ENCODE measurements around the gene ESF1. TPM values are rescaled to one million over a fixed set of nuclear protein-coding genes. Genes with fewer than 3 reads are reported as not detected.

The ESF1 gene
- total and polyA plus RNA-seq, 2 of the 8 experiments (the other 6 are each of a cell fraction or from before 2014, with no cell fraction given): 1.1 to 32.9 TPM

DNA sequence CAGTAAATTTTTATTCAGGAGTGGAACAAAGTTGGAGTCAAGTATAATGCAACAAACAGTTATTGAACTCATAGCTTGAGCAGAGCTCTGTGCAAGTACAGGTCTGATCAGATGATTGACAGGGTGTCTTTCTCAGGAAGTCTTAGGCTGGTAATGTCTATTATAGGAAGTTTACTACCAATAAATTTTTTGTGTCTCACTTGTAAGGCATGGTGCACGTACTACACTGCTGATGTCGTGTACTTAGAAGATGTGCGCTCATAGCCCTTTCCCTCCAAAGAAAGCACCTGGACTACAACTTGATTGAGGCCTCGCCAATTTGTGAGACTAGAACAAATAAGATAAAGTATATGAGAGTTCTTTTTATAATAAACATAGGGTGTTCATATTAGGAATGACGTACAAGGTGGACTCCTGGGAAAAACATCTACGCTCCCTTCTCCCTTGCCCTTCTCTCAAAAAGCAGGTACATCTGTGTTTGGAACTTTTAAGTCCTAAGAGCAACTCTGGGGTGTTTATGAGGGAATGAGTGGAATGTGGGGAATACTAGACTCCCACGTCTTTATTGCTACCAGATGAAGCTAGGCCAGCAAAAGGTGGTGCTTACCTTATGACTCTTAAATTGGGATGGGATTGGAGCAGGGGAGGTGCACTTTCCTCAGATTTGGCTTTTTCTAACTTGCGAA, 1.6 kb upstream of the ESF1 start (continued):
- TF ChIP-seq, protein P1, sequence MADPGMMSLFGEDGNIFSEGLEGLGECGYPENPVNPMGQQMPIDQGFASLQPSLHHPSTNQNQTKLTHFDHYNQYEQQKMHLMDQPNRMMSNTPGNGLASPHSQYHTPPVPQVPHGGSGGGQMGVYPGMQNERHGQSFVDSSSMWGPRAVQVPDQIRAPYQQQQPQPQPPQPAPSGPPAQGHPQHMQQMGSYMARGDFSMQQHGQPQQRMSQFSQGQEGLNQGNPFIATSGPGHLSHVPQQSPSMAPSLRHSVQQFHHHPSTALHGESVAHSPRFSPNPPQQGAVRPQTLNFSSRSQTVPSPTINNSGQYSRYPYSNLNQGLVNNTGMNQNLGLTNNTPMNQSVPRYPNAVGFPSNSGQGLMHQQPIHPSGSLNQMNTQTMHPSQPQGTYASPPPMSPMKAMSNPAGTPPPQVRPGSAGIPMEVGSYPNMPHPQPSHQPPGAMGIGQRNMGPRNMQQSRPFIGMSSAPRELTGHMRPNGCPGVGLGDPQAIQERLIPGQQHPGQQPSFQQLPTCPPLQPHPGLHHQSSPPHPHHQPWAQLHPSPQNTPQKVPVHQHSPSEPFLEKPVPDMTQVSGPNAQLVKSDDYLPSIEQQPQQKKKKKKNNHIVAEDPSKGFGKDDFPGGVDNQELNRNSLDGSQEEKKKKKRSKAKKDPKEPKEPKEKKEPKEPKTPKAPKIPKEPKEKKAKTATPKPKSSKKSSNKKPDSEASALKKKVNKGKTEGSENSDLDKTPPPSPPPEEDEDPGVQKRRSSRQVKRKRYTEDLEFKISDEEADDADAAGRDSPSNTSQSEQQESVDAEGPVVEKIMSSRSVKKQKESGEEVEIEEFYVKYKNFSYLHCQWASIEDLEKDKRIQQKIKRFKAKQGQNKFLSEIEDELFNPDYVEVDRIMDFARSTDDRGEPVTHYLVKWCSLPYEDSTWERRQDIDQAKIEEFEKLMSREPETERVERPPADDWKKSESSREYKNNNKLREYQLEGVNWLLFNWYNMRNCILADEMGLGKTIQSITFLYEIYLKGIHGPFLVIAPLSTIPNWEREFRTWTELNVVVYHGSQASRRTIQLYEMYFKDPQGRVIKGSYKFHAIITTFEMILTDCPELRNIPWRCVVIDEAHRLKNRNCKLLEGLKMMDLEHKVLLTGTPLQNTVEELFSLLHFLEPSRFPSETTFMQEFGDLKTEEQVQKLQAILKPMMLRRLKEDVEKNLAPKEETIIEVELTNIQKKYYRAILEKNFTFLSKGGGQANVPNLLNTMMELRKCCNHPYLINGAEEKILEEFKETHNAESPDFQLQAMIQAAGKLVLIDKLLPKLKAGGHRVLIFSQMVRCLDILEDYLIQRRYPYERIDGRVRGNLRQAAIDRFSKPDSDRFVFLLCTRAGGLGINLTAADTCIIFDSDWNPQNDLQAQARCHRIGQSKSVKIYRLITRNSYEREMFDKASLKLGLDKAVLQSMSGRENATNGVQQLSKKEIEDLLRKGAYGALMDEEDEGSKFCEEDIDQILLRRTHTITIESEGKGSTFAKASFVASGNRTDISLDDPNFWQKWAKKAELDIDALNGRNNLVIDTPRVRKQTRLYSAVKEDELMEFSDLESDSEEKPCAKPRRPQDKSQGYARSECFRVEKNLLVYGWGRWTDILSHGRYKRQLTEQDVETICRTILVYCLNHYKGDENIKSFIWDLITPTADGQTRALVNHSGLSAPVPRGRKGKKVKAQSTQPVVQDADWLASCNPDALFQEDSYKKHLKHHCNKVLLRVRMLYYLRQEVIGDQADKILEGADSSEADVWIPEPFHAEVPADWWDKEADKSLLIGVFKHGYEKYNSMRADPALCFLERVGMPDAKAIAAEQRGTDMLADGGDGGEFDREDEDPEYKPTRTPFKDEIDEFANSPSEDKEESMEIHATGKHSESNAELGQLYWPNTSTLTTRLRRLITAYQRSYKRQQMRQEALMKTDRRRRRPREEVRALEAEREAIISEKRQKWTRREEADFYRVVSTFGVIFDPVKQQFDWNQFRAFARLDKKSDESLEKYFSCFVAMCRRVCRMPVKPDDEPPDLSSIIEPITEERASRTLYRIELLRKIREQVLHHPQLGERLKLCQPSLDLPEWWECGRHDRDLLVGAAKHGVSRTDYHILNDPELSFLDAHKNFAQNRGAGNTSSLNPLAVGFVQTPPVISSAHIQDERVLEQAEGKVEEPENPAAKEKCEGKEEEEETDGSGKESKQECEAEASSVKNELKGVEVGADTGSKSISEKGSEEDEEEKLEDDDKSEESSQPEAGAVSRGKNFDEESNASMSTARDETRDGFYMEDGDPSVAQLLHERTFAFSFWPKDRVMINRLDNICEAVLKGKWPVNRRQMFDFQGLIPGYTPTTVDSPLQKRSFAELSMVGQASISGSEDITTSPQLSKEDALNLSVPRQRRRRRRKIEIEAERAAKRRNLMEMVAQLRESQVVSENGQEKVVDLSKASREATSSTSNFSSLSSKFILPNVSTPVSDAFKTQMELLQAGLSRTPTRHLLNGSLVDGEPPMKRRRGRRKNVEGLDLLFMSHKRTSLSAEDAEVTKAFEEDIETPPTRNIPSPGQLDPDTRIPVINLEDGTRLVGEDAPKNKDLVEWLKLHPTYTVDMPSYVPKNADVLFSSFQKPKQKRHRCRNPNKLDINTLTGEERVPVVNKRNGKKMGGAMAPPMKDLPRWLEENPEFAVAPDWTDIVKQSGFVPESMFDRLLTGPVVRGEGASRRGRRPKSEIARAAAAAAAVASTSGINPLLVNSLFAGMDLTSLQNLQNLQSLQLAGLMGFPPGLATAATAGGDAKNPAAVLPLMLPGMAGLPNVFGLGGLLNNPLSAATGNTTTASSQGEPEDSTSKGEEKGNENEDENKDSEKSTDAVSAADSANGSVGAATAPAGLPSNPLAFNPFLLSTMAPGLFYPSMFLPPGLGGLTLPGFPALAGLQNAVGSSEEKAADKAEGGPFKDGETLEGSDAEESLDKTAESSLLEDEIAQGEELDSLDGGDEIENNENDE (IDR thresholded peaks at IDR 0.05; ENCODE audit: insufficient replicate concordance, low read length): no peak
- TF ChIP-seq MAFK (IDR thresholded peaks at IDR 0.05; ENCODE audit: low read depth, low read length): no peak
- no peak for TF ChIP-seq HDAC2 (IDR thresholded peaks at IDR 0.05; ENCODE audit: borderline replicate concordance in 1 of 2, low read depth in 2 of 2, low read length in 2 of 2)
- TF ChIP-seq BCL11A (IDR thresholded peaks at IDR 0.05; ENCODE audit: low read depth in 2 of 2, low read length in 2 of 2): no peak
- TF ChIP-seq JUND (IDR thresholded peaks at IDR 0.05; ENCODE audit: low read length): no peak
- no peak for TF ChIP-seq NRF1 (IDR thresholded peaks at IDR 0.05; ENCODE audit: low read depth, low read length)
- TF ChIP-seq SRF (IDR thresholded peaks at IDR 0.05; ENCODE audit: low read depth, low read length): no peak
- TF ChIP-seq POU5F1 (IDR thresholded peaks at IDR 0.05; ENCODE audit: low read depth, low read length): no peak
- TF ChIP-seq NANOG (IDR thresholded peaks at IDR 0.05; ENCODE audit: insufficient read depth, low read depth, low read length, poor library complexity, severe bottlenecking): no peak

Data from H1 (cell line).